GM18505 (cell line): ENCODE data around the gene MEGF9.
"Not testable (repeated sequence)": the region's sequence is repeated elsewhere in the genome, so short reads cannot be mapped to it uniquely, and the experiment has no call there.

Source experiments
- ATAC-seq: cut with Tn5 transposase; IDR thresholded peaks from one replicate; pipeline ENCODE4 v1.9.1; 2021; ENCODE audit not compliant: unreplicated experiment
- POLR2A ChIP-seq: IDR thresholded peaks from 4 replicates; pipeline ENCODE4 v1.6.1; 2011; ENCODE audit warnings: borderline replicate concordance; ENCODE audit not compliant: insufficient read depth, insufficient read length; ENCODE audit errors: extremely low read depth

Gene MEGF9

DNA sequence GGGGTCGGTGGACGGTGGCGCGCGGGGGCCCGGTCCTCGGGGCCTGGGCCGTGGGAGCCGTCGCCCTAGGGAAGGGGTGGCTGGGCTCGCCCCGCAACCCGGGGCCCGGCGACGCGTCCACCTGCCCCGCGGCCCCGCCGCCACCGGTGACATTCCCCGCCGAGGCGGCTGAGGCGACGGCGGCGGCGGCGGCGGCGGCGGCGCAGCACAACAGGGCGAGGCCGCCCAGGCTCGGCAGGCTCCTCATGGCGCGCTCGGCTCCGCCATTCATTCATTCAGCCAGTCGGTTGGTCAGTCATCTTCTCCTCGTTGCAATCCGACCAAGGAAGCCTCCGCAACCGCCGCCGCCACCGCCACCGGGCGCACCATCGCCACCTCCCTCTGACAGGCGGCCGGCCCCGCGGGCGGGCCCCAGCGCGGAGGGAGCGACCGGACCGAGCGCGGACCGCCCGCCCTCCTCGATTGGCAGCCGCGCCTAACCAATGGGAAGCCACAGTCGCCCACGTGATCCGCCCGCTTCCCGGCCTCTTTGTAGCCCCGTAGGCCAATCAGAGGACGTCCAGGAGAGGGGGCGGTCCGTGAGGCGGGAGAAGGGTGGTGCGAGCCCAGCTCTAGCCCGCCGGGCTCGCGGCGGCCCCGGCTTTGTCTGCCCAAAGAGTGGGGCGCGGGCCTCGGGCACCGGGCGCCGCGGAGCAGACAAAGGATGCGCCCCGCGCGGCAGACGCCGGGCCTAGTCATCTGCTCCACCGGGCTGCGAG is at the start of gene MEGF9:
Gene MEGF9, minus strand, starts transcription at position 383 of the 758 bp plus-strand sequence. Its CDS starts 112 bp downstream, at position 271.
- ATAC-seq, result peak; percentile 94
- peak; percentile 75 for TF ChIP-seq POLR2A

DNA sequence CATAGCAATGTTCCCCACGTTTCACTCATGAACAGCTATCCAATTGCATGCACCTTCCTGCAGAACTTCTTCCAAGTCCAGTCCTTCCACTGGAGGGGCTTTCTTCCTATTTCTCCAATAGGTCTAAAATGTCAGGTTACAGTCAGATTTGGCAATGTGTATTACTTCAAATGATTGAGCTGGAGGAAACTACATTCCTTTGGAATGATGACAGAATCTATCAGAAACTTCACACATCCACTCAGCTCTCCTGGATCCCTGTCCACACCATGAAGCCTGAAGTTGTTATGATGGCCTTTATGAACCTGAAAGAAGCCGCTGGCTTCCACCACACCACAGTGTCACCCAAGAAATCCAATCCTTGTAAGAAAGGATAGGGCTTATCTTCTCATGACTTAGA is 46.7 kb upstream of the MEGF9 start:
- no peak for ATAC-seq
- no peak for TF ChIP-seq POLR2A

DNA sequence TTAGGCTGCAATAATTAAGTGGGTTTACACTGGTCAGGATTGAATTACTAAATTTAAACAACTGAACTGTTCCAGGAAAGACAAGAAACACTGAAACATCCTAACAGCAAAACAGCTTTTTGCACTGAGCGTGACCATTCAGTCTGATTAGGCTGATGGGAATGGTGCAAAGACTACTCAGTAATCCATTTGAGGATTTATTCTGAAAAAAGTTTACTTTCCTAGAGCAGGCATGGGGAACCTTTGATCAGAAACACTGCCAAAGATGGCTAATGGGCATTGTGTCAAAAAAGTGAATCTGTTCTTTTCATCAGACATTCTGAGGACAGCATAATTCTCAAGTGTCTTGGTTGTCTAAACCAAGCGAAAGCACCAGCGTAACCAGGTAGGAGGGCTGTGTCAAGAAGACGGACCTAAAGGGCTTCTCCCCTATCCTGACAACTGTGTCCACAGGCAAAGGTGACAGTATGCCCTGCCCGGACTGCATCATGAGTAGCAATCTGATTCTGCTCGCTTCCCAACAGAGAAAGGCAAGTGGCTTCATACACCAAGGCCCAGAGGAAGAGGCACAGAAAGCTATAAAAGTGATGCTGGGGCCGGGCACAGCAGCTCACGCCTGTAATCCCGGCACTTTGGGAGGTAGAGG is 45.6 kb upstream of the MEGF9 start:
- ATAC-seq, result no peak
- no peak for TF ChIP-seq POLR2A

DNA sequence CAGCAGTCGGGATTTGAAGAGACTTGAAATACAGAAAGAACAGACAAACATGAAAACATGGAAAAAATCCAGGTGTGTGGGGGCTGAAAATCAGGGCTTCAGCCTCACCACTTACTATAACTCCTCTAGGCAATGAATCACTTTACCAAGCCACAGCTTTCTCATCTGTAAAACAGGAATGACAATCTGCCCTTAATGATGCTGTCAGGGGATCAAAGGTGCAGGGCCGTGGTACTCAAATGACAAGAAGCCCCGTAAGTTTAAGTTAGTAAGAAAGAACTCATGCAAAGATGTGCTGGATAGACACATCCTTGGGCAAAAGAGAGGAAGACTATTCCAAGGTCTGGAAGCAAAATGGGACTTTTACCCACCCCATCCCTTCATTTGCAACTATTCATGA is 44.3 kb upstream of the MEGF9 start:
- TF ChIP-seq POLR2A, result no peak
- ATAC-seq, result no peak

DNA sequence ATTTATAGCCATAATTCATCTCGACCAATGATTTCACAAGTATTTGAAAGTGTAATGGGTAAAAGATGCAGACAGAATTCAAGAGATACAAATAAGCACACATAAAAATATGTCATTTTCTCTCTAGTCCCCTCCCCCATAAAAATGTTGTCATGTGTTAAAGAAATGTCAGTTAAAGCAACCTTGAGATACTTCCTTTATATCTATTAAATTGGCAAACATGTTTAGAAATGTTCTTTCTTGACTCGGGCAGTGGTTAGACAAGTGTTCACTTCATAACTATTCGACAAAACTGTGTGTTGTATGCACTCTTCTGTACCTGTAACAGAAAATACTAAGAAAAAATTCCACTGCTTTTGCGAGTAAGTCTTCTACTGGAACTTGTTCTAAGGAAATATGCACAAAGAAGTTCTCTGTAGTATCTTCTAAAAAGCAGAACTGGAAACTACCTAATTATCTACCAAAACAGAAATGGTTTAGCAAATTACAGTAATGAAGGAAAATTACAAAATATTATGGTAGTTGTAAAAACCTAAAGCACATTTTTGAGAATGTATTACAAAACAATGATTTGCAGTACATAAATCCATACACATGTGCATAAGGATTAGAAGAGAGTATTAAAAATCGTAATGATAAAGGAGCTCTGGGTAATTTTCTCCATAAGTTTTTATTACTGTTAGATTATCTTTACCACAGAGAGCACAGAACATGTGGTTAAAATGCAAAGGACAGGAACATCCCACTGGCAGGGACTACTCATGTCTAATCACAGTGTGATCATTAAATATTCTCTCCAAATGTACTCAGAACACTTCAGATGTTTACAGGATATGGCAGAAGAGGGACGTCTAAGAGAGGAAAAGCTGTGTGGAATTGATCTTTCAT is 43.0 kb upstream of the MEGF9 start:
- no peak for ATAC-seq
- no peak for TF ChIP-seq POLR2A

DNA sequence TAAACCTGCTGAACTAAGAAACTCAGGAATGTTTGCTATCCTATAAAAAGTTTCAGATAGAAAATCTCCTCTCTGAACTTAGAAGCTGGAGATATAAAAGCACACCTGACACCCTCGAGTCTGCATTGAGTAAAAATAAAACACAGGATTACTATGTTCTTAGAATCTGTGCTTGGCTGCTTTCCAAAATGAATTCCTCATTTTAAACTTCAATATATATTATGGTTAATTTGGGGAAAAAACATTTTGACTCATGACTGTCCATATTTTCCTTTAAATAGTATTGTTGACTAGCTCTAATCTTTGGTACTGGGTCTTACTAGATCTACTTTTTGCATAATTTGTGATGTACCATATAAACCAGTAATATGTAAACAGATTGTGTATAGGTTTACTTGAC is 42.3 kb upstream of the MEGF9 start:
- ATAC-seq, result no peak
- TF ChIP-seq POLR2A, result no peak

DNA sequence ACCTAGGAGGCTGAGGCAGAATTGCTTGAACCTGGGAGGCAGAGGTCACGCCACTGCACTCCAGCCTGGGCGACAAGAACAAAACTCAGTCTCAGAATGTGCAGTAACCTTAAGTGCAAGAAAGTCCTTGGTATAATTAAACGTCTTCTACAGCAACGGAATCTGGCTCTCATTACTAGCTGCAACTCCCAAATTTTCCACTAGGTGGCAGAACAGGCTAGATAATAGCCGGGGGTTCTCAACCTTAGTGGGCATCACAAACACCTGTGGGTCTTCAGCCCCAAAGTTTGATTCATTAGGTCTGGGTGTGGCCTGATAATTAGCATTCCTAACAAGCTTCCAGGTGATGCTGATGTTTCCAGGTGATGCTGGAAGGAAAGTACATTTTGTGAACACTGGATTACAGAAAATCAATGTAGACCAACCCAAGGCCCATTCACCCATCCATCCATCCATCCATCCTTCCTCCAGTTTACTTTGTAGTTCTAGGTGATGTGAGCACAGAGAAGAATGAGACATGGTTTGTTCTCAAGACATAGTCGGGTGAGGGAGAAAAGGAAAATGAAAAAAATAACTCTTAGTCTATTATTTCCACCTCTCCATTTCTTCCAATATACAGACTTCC is 41.7 kb upstream of the MEGF9 start:
- TF ChIP-seq POLR2A, result no peak
- ATAC-seq, result peak; percentile 63

DNA sequence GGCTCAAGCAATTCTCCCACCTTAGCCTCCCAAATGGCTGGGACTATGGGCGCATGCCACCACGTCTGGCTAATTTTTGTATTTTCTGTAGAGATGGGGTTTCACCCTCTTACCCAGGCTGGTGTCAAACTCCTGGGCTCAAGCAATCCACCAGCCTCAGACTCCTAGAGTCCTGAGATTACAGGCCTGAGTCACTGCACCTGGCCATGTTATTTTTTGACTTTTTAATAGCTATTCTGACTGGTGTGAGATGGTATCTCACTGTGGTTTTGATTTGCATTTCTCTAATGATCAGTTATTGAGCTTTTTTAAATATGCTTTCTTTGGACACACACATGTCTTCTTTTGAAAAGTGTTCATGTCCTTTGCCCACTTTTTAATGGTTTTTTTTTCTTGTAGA is 40.8 kb upstream of the MEGF9 start:
- no peak for ATAC-seq
- no peak for TF ChIP-seq POLR2A

DNA sequence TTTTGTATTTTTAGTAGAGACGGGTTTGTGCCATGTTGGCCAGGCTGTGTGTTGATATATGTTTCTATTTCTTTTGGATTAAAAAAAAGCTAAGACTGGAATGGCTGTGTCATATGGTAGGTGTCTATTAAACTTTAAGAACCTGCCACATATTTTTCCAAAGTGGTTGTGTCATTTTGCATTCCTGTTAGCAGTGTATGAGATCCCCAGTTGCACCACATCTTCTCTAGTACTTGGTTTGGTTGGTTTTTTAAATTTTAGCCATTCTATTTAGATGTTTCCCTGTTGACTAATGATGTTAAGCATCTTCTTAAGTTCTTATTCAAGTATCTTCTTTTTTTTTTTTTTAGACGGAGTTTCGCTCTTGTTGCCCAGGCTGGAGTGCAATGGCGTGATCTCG is 36.2 kb upstream of the MEGF9 start:
- TF ChIP-seq POLR2A, result no peak
- ATAC-seq, result no peak

DNA sequence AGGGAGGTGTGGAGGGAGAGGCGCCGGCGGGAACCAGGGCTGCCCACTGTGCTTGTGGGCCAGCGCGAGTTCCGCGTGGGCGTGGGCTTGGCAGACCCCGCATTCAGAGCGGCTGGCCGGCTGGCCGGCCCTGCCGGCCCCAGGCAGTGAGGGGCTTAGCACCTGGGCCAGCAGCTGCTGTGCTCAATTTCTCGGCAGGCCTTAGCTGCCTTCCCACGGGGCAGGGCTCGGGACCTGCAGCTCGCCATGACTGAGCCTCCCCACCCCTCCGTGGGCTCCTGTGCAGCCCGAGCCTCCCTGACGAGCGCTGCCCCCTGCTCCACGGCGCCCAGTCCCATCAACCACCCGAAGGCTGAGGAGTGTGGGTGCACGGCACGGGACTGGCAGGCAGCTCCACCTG is 32.1 kb upstream of the MEGF9 start:
- not testable (repeated sequence) for ATAC-seq

DNA sequence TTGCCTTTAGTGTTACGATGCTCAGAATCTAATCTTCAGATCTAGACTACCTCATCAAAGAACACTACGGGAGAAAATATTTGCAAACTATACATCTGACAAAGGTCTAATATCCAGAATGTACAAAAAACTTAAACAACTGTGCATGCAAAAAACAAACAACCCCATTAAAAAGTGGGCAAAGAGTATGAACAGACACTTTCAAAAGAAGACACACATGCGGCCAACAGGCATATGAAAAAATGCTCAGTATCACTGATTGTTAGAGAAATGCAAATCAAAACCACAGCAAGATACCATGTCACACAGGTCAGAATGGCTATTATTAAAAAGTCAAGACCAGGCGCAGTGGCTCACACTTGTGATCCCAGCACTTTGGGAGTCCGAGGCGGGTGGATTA is 31.0 kb upstream of the MEGF9 start:
- no peak for ATAC-seq
- TF ChIP-seq POLR2A, result no peak

DNA sequence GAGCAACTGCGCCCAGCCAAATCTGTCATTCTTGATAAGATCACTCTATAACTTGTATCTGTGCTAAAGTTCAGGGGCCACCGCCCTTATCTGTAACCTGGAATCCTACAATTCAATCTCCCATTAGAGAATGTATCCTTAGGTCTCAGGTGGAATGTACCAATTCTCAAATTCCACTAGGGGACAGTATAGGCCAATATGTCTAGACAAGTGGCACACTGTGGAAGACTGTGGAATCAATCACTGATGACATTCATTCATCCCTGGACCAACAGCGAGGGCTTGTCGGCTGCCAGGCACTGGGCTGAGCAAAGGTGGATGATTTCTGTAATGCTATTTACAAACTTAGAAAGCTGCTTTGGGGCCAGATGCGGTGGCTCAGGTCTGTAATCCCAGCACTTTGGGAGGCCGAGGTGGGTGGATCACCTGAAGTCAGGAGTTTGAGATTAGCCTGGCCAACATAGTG is 28.7 kb upstream of the MEGF9 start:
- no peak for TF ChIP-seq POLR2A
- no peak for ATAC-seq

DNA sequence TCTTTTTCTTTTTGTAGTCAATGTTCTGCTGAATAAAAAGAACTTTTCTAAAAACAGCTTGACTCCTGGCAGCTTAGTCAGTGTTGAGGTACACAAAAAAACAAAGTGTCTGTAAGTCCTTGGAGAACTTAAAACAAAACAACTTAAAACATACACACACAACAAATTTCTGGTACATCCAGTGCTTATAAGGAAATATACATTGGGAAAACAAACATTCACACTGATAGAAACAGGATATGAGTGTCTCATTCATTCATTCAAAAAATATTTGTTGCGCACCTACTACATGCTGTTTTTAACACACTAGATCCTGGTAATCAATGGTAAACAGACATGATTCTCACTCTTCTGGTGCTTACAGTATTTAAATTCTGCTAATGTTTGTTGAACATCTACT is 27.4 kb upstream of the MEGF9 start:
- no peak for TF ChIP-seq POLR2A
- ATAC-seq, result no peak
